GM18499 (cell line): ENCODE results near the gene LMOD2.

Source experiments
- ATAC-seq: cut with Tn5 transposase; IDR thresholded peaks from one replicate; pipeline ENCODE4 v1.9.1; 2021; ENCODE audit warnings: moderate number of reproducible peaks; ENCODE audit not compliant: insufficient read depth, unreplicated experiment

LMOD2 gene

GRCh38 chr7:123639631-123640030 is 16.0 kb upstream of the LMOD2 start:
- no peak for ATAC-seq

- ATAC-seq, result no peak
Measured at GRCh38 chr7:123640583-123640982, 15.1 kb upstream of the LMOD2 start.

- ATAC-seq, result no peak
Measured at GRCh38 chr7:123641901-123642300, 13.8 kb upstream of the LMOD2 start.

- ATAC-seq, result no peak
Measured at GRCh38 chr7:123643495-123644441, 11.9 kb upstream of the LMOD2 start.

- ATAC-seq, result no peak
Measured at GRCh38 chr7:123645516-123645915, 10.2 kb upstream of the LMOD2 start.

- no peak for ATAC-seq
Measured at GRCh38 chr7:123647106-123647730, 8.4 kb upstream of the LMOD2 start.

- ATAC-seq, result no peak
Measured at GRCh38 chr7:123649964-123650363, 5.7 kb upstream of the LMOD2 start.

GRCh38 chr7:123650595-123650994 is 5.1 kb upstream of the LMOD2 start:
- no peak for ATAC-seq

- no peak for ATAC-seq
Measured at GRCh38 chr7:123652406-123652805, 3.3 kb upstream of the LMOD2 start.

- no peak for ATAC-seq
Measured at GRCh38 chr7:123653162-123653561, 2.5 kb upstream of the LMOD2 start.

- ATAC-seq, result no peak
Measured at GRCh38 chr7:123656544-123657303, 1.1 kb downstream of the LMOD2 start.

GRCh38 chr7:123657304-123657685 is 1.6 kb downstream of the LMOD2 start:
- no peak for ATAC-seq

- no peak for ATAC-seq
Measured at GRCh38 chr7:123658023-123658422, 2.4 kb downstream of the LMOD2 start.

GRCh38 chr7:123660514-123661354 is 5.1 kb downstream of the LMOD2 start:
- ATAC-seq, result no peak

GRCh38 chr7:123661765-123662164 is 6.1 kb downstream of the LMOD2 start:
- ATAC-seq, result no peak

- no peak for ATAC-seq
Measured at GRCh38 chr7:123662293-123662692, 6.6 kb downstream of the LMOD2 start.

- ATAC-seq, result no peak
Measured at GRCh38 chr7:123662755-123663154, 7.1 kb downstream of the LMOD2 start.

- ATAC-seq, result no peak
Measured at GRCh38 chr7:123663200-123663599, 7.5 kb downstream of the LMOD2 start.

- ATAC-seq, result no peak
Measured at GRCh38 chr7:123665157-123665556, 9.5 kb downstream of the LMOD2 start.

GRCh38 chr7:123665896-123666295 is 10.2 kb downstream of the LMOD2 start:
- ATAC-seq, result no peak
